NCI-H226 (cell line): Measurements from ENCODE around the gene INAFM2.

Source experiments
- DNase-seq: peaks from one replicate; pipeline ENCODE4 v3.0.0-alpha.2; 2015

INAFM2 gene

GRCh38 chr15:40287968-40288367 lies 35.5 kb upstream of the INAFM2 start:
- no peak for DNase-seq

GRCh38 chr15:40289140-40289775 lies 34.2 kb upstream of the INAFM2 start:
- DNase-seq: no peak

GRCh38 chr15:40290545-40290917 lies 33.0 kb upstream of the INAFM2 start:
- no peak for DNase-seq

GRCh38 chr15:40290918-40291574 lies 32.4 kb upstream of the INAFM2 start:
- DNase-seq: peak; percentile 39

GRCh38 chr15:40292246-40292645 lies 31.2 kb upstream of the INAFM2 start:
- no peak for DNase-seq

GRCh38 chr15:40293006-40293405 lies 30.5 kb upstream of the INAFM2 start:
- no peak for DNase-seq

- no peak for DNase-seq
Measured at GRCh38 chr15:40293905-40294895, 29.3 kb upstream of the INAFM2 start.

GRCh38 chr15:40295297-40295696 lies 28.2 kb upstream of the INAFM2 start:
- DNase-seq: no peak

- DNase-seq: no peak
Measured at GRCh38 chr15:40295877-40296560, 27.5 kb upstream of the INAFM2 start.

GRCh38 chr15:40296561-40297230 lies 26.8 kb upstream of the INAFM2 start:
- no peak for DNase-seq

GRCh38 chr15:40297356-40297755 lies 26.1 kb upstream of the INAFM2 start:
- no peak for DNase-seq

- no peak for DNase-seq
Measured at GRCh38 chr15:40298216-40298935, 25.1 kb upstream of the INAFM2 start.

- DNase-seq: no peak
Measured at GRCh38 chr15:40300367-40300766, 23.1 kb upstream of the INAFM2 start.

GRCh38 chr15:40300771-40301170 lies 22.7 kb upstream of the INAFM2 start:
- no peak for DNase-seq

- DNase-seq: no peak
Measured at GRCh38 chr15:40301467-40302179, 21.9 kb upstream of the INAFM2 start.

GRCh38 chr15:40302288-40302886 lies 21.1 kb upstream of the INAFM2 start:
- DNase-seq: no peak

- no peak for DNase-seq
Measured at GRCh38 chr15:40302981-40303380, 20.5 kb upstream of the INAFM2 start.

GRCh38 chr15:40303576-40303975 lies 19.9 kb upstream of the INAFM2 start:
- no peak for DNase-seq

GRCh38 chr15:40305281-40305680 lies 18.2 kb upstream of the INAFM2 start:
- no peak for DNase-seq

GRCh38 chr15:40306371-40306770 lies 17.1 kb upstream of the INAFM2 start:
- no peak for DNase-seq

- DNase-seq: no peak
Measured at GRCh38 chr15:40306908-40307307, 16.6 kb upstream of the INAFM2 start.
